T-helper 1 cell treated with Interleukin-12 subunit alpha and Interleukin-12 subunit beta and Interleukin-4 antibody, amounts not matched to agents 30 ng/mL and 1 ng/mL, for 36 hours (primary cell): Measurements from ENCODE around the gene DBX1. TPM values are rescaled to one million over a fixed set of nuclear protein-coding genes. Genes with fewer than 3 reads are reported as not detected.

Source experiments
- intact Hi-C: fragments of 100-400 bp; cut with micrococcal nuclease; formaldehyde crosslinking; loops from one replicate; pipeline ENCODE4 v1.15.1; 2024
- total RNA-seq: library from RNA; stranded (reverse); gene quantifications from 2 replicates; pipeline ENCODE4 v1.2.3, GENCODE V29; 2022

DBX1 gene
- total RNA-seq, 1 donor from 2014 or later: not detected

DNA sequence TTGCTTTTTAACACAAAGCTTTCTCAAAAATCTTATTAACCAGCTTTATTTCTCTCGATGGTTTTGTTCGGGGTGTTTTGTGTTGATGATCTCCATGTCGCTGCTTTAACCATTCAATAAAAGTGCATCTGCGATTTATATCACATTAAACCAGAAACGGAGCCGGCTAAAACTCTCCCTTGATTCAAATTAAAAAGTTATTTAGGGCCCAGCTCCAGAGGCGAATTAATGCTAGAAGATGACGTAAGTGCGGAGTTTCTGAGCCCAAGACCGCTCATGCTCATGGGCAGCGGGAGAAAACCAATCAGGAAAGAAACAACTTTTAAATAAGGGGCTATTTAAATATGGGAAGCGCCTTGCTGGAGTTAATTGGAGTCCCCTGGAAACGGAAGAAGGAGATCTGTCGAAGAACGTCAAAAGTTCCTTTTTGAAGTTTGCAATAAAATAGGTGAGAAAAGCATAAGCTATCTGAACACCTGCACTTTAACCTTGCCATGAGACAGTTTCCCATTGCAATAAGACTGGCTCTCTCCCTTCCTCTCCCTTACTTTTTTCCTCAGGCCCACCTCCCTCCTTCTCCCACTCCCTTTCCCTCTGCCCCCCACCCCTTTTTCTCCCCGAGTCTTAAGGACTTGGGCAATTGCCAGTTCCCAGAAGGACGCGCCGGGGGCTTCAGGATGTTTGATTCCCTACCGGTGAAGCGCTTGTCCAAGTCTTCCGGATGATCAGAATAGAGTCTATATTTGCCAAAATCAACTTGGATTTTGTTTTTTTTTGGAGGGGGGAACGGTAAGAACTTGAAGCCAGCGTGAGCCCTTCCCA, 1.9 kb upstream of the DBX1 start:
- intact Hi-C loops: no loop called here

DNA sequence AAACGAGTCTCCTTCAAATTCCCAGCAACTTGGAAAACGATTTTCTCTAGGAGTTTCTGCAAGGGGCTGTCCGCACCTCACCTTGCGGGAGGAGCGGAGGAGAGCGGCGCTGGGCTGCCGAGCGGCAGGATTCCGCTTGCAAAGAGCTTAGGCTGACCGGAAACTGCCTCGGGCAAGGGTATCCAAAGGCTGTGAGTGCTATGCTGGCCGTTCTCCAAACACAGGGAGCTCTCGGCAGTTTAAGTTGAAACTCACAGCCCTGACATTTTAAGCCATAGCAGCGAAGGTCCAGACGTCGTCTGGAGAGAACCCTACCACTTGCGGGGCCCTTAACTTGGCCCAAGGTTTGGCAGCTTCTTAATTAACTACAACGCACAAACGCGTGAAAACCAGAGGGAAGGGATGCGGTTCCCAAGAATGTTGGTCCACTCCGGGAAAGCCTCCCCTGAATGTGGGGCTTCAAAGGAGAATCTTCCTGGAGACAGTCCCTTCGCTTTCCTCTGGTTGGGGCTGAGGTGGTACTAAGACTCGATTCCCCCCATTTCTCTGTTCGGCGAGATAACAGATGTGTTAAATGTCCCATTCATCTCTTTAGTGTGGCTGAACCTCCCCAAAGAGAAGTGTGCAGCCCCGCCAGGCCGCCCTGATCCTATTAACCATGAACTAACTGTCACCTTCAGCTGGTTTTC, 1.1 kb upstream of the DBX1 start:
- intact Hi-C loops: no loop called here

DNA sequence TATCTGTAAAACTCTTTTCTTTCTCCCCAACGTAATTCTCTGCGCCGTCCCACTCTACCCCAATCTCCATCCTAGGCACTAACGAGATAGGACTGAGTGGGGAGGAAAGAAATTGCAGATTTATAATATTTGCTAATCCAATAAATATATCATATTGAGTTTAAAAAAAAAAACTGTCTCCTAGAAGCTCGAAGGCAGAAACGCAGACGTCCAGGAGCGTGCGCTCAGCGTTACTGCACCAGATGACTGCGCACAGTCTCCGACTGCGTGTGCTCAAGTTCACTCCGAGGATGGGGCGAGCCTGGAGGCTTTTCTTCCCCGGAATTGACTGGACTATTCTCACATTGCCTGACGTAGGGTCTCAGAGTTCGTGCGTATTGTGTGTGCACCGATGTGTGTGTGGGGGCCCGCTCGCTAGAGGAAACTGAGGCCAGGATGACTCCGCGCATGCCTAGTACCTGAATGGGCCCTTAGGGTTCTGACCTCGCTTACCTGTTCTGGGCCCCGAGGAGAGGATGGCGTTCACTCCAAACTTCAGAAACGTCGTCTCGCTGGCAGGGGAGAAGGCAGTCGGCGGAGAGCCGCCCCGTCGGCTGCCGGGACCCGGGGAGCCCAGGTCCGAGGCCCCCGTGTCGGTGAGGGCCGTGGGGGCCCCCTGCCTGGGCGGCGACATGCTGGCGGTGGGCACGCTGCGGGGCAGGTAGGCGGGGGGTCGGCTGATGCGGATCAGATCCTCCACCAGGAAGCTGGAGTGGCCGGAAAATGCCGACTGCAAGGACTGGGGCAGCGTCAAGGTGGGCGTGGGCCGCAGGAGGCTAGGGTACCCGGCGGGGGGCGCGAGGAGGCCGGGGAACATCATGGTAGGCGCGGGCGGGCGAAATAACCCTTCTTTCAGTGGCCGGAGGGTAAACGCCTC, 551 bp downstream of the DBX1 start:
- intact Hi-C loops: loop anchor here (2.0 to 5.0 kb wide), 2 partner anchors 439 to 513 kb away; partner anchors contain the start of gene SLC6A5

DNA sequence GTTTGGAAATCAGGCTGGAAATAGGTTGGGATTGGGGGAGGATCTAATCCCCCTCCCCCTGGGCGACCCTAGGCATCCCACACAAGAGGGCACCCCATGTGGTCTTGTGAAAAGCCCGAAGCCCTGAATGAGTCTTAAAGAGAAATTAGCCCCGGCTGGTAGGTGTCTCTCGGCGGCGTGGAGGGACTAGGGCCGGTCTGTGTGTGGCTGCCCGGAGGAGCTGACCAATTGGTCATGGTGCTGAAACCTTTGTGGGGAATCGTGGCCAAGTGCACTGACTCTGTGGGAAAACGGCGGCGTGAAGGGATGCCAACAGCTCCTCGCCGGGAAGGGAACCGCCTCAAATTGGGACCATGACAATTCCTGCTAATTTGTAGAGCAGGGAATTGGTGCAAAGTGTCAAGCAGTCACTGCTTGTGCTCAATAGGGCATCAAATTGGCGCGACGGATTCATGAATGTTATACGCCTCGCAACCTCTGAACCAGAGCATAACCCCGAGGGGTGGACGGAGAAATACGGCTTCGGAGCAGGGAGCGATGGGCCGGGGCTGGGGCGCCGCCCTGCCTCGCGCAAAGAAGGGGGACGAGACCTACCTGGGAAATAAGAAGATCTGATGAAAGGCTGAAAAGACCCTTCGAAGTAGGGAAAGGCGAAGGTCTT, 1.5 kb downstream of the DBX1 start:
- intact Hi-C loops: loop anchor here (2.0 to 5.0 kb wide), 2 partner anchors 440 to 514 kb away; partner anchors contain the start of gene SLC6A5

DNA sequence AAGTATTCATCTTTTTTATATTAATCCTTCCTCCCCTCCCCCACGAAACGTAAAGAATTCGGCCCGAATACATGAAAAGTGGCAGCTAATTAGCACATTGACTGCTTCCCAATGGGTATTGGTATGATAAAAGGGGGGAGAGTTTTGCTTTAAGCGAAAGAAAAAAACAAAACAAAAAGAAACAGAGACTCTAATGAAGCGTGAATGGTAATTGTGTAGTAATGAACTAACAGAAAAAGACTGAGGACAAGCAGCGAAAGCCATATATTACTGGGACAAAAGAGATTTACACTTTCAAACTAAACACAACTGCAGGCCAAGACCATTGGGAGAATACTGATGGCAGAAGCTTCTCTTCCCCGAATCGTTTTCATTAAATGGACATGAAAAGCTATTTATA, 2.5 kb downstream of the DBX1 start:
- intact Hi-C loops: loop anchor here (2.0 to 5.0 kb wide), 2 partner anchors 441 to 515 kb away; partner anchors contain the start of gene SLC6A5

DNA sequence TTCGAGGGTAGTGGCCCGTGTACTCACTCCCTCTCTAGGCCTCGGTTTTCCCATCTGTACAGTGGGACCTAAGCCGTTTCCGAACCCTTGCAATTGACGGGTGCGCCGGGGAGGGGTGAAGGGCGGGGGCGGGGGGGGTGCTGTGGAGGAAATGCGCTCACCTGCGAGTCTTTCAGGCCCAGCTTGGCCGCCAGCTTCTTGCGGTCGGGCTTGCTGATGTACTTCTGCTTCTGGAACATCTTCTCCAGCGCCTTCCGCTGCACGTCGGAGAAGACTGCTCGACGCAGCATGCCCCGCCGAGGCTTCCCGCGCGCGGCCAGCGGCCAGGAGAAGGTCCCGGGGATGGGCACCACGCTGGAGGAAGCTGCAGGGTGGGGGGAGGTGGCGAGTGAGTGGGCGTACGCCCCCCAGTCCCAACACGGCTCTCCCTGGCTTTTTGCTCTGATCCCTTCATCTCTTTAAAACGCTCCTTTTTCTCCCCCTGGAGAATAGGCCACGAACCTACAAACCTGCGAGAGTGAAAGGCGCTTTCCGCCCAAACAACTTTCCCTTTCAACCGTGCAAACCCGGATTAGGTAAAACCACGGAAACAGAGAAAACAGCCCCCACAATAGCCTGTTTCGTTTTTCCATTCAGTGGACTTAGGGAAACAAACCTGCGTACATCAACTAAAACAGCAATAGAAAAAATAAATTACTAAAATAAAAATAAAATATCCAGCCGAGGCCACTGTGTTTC, 3.2 kb downstream of the DBX1 start:
- intact Hi-C loops: loop anchor here (5.0 kb wide), 1 partner anchor 515 kb away; no protein-coding TSS in a partner anchor

DNA sequence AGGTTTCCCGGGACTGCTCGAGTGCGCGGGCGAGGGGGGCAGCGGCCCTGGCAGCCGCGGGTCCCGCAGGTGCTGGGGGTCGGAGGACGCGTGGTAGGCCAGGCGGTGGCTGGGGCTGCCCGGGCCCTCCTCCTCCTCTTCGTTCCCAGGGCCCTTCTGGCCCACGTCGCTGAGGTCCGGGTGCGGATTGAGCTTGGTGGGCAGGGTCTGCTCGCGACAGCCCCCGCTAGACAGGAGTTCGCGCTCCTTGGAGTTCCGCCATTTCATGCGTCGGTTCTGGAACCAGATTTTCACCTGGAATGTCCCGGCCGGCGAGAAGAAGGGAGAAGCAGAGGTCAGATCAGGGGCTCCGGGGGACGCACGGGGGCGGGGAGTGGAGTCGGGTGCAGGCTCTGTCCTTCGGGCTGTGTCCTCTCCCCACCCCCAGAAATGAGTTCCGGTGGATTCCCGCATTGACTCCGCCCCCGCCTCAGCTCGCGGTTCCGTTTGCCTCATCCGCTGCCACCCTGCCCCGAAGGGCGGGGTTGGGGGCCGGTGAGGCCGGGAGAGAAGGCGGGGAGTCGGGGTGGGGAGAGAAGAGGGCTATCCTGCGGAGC, 3.9 kb downstream of the DBX1 start:
- intact Hi-C loops: loop anchor here (5.0 kb wide), 1 partner anchor 516 kb away; no protein-coding TSS in a partner anchor

DNA sequence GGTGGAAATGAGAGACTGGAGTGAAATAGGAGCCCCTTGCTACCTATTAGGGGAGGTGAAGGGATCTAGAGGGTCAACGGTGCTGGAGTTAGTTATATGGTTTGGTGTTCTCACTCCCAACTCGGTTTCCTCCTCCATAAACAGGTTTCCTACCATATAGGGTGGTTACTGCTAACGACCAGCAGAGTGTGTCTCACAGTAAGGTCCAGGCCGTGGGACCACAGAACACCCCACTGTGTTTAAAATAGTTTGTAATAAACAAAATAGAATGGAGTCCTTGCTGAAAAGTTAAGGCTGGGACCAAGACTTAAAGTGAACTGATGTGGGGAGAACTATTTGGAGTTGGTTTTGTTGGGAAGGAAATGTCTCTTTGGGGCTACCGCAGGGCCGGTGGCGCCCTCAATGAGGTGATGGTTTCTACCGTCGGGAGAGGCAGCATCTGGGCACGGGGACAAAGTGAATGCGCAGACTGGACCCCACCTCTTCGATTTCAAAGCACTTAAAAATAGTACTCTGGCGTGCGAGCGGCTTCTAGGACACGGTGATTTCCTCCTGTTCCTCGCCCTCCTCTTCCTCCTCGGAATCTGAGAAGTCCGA, 4.5 kb downstream of the DBX1 start:
- intact Hi-C loops: loop anchor here (5.0 kb wide), 1 partner anchor 517 kb away; no protein-coding TSS in a partner anchor

DNA sequence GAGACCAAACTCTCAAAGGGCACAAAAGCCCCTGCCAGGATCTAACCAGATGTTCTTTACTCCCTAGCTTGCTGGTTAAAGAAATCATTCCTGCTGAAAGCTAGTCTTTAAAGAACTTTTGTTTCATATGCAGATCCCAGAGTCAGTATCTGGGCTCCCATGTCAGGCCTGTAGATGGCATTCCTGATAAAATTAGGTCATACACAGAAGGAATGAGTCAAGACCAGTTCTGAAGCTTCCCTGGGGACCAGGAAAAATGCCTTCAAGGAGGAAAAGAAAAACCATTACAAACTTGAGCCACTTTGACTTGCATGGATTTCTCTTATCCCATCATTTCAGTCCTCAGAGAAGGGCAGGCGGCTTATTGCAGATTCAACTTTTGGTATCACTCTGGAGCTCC, 5.9 kb downstream of the DBX1 start:
- intact Hi-C loops: no loop called here

DNA sequence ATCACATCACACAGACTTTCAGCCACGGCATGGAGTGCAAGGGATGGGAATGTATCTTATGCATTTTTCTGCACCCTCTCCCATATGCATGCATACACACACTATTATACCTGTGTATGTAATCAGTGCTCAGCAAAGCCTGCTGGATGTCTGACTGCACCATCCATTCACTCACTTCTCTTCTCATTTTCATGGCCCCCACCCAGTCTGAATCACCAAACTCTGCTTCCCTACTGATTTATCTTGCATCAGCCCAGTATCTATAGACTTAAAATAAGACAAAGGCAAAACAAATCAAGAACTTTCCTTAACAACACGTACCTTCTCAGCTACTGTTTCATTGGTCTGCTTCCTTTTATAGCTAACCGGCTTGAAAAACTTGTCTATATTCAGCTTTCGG, 21.6 kb downstream of the DBX1 start:
- intact Hi-C loops: no loop called here

DNA sequence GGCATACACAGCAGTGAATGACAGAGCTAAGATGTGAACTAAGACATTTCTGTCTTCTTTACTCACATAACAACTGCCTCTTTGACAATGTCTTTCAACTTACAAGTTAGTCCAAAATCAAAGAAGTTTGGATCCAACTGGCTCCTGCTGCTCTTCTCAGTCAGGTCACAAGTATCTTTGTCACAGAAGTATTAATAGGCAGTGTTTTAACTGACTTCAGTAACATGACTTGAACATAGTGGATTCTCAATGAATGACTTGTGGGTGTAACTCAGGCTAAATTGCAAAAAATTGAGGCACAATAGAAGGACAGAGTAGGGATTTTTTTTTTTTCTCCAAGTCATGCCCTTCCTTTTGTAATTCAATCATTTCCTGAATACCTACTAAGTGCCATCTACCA, 22.6 kb downstream of the DBX1 start:
- intact Hi-C loops: no loop called here

DNA sequence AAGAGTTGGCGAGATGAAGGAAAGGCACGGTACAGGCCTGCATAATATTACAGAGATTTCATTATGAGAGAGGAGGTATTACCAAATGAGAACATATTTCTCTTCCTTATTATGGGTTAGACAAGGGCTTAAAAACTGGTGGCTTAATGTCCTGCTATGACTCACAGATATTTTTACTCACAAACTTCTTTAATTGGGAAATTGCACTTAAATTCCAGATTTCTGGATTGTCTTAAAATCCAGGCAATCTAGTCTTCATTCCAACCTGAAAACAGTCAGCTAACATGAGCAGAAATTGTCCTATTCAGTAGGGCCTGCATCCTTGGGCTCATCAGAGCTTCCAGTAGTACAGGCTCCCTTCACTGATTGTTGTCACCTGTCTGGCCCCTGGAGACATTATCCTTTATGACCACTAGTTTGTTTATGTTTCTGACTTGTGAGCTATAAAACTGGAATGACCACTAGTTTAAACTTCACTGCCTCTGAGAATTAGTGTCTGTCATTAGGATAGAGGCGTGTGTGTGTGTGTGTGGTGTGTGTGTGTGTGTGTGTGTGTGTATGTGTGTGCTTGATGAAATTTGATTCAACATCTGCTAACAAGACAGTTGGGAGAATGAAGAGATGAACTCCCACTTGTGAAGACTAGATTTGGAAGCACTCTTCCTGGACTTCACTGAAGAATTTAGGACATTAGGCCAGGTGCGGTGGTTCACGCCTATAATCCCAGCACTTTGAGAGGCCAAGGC, 25.1 kb downstream of the DBX1 start:
- intact Hi-C loops: no loop called here

DNA sequence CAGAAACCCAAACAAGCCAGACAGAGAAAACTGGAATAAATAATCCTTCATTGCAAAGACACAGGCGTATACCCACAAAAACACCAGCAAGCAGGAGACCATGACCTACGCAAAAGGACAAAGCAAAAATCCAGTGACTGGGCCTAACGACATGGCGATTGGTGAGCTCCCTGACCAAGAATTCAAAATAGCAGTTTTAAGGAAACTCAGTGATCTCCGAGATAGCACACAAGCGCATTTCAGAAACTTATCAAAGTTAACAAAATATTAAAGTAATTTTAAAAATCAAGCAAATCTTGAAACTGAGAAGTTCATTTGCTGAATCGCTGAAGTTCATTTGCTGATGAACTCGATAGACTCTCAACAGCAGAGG, 27.6 kb downstream of the DBX1 start:
- intact Hi-C loops: loop anchor here (1.0 kb wide), 3 partner anchors 181 to 223 kb away; no protein-coding TSS in a partner anchor

DNA sequence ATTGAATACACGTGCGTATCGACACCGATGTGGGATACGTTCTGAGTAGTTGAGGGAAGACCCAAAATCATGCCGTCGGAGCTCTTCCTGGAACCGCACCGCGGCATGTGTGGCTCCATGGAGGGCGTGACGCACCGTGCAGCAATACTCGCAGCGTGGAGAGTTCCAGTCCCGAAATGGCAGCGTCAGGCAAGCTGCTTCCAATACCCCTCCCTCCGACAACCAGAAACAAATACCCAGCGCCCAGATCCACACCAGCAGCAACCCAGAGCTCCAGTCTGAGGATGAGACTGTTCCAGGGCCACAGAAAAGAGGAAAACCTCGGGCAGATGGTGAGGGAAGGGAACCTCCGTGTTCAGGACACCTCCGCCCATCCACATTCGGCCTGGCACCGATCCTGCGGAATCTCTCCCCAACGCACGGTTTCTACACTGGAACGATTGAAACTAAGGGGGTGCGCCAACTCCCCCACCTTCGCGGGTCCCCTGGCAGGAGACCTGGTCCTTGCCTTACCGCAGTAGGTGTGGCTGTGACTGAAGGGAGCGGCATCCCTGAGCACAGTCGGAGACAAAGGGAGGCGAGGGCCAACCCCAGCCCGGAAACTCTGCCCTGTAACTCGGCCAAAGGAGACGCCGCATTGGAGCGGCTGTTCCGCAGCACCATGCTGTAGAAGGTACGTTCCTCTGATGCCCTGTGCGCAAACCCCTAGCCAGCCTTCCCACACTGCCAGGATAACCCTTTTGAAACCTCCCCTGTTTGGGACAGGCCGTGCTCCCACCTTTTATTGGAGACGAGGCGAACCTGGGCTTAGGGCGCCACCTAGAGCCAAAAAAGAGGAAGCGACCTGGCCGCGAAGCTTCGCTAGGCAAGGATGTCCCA, 28.2 kb downstream of the DBX1 start:
- intact Hi-C loops: loop anchor here (1.0 kb wide), 3 partner anchors 181 to 223 kb away; no protein-coding TSS in a partner anchor

DNA sequence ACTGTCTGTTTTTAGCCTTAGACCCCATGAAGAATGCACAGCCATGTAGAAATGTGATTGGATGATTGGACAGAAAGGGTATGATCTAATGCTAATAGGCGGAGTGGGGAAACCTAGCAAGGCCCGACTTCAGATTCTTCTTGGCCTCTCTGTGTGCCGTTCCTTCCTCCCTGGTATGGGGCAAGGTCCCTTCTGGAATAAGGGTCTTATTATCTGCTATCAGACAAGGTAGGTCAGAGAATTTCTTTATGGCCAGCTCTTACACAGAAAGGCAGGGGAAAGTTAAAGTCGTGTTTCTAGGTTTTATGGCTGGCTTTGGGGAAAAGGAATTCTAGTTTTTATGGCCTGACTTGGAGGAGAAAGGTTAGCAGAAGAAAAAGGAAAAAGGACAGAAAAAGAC, 30.6 kb downstream of the DBX1 start:
- intact Hi-C loops: loop anchor here (5.0 kb wide), 1 partner anchor 1383 kb away; no protein-coding TSS in a partner anchor

DNA sequence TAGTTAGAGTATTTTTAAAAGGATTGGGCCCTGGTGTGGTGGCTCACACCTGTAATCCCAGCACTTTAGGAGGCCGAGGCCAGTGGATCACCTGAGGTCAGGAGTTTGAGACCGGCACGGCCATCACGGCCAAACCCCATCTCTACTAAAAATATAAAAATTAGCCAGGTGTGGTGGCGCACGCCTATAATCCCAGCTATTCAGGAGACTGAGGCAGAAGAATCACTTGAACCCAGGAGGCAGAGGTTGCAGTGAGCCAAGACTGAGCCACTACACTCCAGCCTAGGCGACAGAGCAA, 31.8 kb downstream of the DBX1 start:
- intact Hi-C loops: loop anchor here (1.0 to 5.0 kb wide), 5 partner anchors 227 to 1384 kb away; no protein-coding TSS in a partner anchor
